Raji (cell line): ENCODE measurements around the gene FAM53A.

Source experiments
- POLR2A ChIP-seq: IDR thresholded peaks from 2 replicates; pipeline ENCODE4 v1.6.1; 2011; ENCODE audit warnings: low read depth, low read length, control low read depth; ENCODE audit not compliant: insufficient read depth

FAM53A gene

DNA sequence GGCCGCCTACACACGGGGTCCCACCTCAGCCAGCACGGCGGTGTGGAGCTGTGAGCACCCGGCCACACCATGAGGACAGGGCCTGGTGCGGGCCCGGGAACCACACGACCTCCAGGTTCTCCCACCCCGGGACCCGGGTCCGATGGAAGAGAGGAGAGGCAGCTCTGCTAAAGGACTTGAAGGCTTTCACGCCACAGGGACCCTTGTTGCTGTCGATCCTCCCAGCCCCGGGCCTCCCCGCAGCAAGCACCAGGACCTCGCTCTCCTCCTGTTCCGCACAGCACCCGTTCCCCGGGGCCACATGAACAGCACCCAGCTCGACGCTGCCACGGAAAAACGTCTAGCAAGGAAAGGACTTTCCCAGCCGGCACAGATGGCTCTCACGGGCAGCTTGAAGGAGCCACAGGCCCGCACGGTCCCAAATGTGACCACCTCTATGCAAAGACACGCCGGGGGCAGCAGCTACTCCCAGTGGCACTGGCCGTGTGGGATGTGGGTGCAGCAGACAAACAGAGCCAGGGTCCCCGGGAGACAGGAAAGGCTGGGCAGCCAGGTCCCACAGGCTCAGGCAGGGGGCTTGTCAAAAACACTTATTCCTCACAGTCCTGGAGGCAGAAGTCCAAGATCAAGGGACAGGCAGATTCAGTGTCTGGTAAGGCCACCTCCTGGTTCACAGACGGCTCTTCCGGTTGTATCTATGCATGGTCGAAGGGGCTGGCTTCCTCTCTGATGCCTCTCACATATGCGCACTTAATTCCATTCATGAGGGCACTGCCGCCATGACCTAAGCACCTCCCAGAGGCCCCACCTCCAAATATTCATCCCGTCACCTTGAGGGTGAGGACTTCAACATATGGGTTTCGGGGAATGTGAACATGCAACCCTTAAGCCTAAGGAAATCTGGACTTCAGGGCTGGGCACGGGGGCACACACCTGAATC is 24.7 kb downstream of the FAM53A start:
- no peak for TF ChIP-seq POLR2A

- TF ChIP-seq POLR2A: no peak
These were observed 25.5 kb downstream of the FAM53A start for GRCh38 chr4:1658581-1658980.

GRCh38 chr4:1658146-1658545 is 26.0 kb downstream of the FAM53A start:
- no peak for TF ChIP-seq POLR2A

GRCh38 chr4:1656986-1657385 is 27.1 kb downstream of the FAM53A start:
- no peak for TF ChIP-seq POLR2A

- no peak for TF ChIP-seq POLR2A
These were observed 28.0 kb downstream of the FAM53A start for GRCh38 chr4:1656132-1656531.

DNA sequence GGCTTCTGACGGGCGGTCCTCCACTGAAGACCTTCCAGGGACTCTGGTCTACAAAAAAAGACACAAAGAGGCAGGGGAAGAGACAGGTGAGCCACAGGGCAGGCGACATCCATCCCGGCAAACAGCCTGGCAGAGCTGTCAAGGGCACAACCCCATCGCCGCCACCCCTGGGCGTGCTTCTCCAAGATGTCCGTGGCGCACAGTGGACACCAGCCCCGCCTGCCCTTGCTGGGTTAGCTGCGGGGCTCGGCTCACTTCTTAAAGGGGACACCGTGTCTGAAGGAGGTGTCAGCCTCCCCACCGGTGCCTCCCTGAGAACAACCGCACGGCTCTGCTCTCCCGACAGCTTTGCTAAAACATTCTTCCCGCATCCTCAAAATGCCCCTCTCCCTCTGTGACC is 28.4 kb downstream of the FAM53A start:
- no peak for TF ChIP-seq POLR2A

DNA sequence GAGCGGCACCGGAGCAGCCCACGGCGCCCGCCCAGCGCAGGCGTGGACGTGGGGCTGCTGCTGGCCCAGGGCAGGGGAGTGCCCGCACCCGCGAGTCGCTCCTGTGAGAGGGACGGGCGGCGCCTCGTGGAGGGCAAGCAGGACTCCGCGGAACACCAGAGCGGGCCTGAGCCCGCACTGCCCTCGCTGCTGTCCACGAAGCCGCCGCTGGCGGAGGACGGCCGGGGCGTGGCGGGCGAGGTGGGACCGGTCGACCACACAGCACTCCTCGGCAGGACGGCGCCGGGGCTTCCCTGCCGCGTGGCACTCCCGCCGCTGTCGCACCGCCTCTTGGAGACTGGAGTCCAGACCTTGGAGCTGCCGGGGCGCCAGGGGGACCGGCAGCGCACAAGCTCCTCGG is 29.0 kb downstream of the FAM53A start:
- no peak for TF ChIP-seq POLR2A

- TF ChIP-seq POLR2A: no peak
These were observed 29.7 kb downstream of the FAM53A start for GRCh38 chr4:1654216-1654955.

- no peak for TF ChIP-seq POLR2A
These were observed 30.3 kb downstream of the FAM53A start for GRCh38 chr4:1653776-1654175.

- TF ChIP-seq POLR2A: no peak
These were observed 32.0 kb downstream of the FAM53A start for GRCh38 chr4:1652088-1652487.

- no peak for TF ChIP-seq POLR2A
These were observed 32.5 kb downstream of the FAM53A start for GRCh38 chr4:1651609-1652008.

GRCh38 chr4:1648962-1649361 is 35.2 kb downstream of the FAM53A start:
- TF ChIP-seq POLR2A: no peak

DNA sequence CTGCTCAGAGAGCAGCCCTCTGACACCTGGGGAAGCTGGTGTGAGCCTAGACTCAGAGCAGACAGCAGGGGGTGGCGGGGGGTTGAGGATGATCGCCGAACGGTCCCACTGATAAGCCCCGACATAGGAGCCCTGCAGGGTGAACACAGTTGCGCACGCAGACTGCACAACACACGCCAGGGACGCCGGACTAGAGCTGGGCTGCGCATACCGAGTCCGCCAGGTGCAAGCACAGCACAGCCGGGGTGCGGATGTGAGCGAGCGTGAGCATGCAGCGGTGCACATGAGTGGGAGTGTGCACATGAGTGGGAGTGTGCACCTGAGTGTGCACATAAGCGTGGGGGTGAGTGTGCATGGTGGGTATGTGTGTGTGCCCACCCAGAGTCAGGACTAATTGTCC is 36.7 kb downstream of the FAM53A start:
- no peak for TF ChIP-seq POLR2A

DNA sequence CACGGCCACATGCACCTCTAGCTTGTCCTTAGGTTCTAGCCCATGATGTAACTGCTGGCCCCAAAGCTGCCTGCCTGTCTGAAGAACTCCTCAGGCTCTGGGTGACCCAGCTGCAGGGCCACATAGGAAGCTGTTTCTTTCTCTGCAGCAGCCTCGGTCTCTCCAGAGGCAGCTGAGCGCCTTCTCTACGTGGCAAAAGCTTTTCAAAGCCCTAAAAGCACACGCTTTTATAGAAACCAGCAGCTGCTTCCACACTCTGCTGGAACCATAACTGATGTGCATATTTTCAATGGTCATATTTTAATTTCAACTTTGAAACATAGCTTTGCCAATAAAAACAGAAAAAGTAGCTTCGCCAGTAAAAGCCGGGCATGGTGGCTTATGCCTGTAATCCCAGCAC is 37.4 kb downstream of the FAM53A start:
- TF ChIP-seq POLR2A: no peak

DNA sequence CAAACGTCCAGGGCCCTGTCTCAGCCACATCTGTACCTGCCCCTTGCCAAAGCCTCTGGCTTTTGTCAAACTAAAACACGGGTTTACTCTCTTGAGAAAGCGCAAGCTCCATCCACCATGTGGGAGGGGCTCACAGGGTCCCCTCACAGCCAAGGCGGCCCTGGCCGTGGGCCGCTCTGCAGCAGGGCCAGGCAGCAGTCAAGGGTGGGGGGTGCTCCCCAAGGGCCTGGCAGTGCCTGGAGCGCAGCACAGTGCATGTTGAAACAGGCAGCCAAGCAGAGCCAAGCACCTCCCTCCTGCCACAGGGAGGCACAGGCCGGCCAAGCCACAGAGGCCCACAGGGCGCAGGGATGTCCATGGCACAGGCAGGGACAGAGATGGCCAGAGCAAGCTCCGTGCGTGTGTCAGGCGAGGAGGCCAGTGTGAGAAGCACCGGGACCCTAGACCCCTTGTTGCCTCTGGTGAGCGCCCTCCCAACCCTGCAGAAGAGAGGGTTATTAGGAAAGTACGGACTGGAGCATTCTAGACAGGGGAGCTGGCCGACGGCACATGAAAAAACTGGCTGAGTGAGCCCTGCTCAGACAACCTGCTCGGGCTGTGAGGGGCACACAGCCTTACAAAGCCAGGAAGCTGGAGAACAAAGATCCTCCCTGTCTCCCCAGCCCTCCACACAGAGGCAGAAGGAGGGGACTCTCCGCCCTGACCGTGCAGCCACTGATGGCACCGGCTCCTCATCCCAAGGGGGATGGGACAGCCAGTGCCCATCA is 39.0 kb downstream of the FAM53A start:
- TF ChIP-seq POLR2A: no peak
